CD4-positive, alpha-beta T cell treated with Interleukin-2 at 100 ng/mL for 4 hours (primary cell): Measurements from ENCODE around the gene SIRT1.
A peak's percentile ranks its signal among the peaks of the same experiment; 100 is the strongest.
"Not testable (repeated sequence)": the region's sequence is repeated elsewhere in the genome, so short reads cannot be mapped to it uniquely, and the experiment has no call there.

Source experiments
- DNase-seq: peaks from one replicate; pipeline ENCODE4 v3.0.0-alpha.2; 2020; ENCODE audit warnings: low spot score

The SIRT1 gene

DNA sequence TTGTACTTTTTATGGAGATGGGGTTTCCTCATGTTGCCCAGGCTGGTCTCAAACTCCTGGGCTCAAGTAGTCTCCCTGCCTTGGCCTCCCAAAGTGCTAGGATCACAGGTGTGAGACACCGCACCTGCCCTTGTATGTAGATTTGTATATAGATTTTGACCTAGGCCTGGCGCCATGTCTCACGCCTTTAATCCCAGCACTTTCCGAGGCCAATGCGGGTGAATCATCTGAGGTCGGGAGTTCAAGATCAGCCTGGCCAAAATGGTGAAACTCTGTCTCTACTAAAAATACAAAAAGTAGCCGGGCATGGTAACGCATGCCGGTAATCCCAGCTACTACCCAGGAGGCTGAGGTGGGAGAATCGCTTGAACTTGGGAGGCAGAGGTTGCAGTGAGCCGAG is 7.0 kb upstream of the SIRT1 start:
- not testable (repeated sequence) for DNase-seq

DNA sequence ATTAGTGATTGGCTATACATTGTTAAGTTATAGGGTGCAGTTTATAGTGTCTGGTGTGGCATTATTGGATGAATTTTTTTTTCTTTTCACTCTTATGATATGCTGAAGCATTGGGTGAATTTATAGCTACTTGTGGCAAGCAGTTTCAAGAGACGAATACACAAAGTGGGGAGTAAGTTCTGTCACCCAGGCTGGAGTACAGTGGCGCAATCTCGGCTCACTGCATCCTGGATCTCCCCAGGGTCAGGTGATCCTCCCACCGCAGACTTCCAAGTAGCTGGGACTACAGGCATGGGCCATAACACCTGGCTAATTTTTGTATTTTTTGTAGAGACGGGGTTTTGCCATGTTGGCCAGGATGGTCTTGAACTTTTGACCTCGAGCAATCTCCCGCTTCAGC is 6.3 kb upstream of the SIRT1 start:
- no peak for DNase-seq

DNA sequence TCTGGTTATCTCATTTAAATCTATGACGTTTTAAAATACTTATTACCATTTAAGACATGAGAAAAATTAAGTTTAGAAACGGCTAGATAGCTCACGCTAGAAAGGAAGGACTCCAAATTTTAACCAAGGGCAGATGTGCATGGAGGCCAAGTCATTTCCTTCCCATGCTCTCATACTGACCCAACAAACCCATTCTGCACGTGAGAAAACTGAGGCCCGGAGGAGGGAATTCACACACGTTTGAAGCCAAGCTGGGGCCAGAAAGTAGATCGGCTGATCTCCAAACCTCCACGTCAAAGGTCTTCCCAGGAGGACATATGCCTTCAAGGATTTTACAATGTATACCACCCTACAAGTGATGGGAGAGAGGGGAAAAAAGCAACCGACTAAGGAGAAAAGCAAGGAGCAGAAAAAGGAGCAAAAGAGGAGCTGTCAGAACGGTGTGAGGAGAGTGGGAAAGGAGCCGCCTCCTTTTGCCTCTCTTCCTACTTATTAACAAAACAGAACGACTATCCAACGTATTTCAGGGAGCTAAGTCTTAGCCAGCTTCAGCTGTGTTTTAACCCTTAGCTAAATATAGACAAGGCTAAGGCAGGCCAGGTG is 645 bp upstream of the SIRT1 start:
- no peak for DNase-seq

DNA sequence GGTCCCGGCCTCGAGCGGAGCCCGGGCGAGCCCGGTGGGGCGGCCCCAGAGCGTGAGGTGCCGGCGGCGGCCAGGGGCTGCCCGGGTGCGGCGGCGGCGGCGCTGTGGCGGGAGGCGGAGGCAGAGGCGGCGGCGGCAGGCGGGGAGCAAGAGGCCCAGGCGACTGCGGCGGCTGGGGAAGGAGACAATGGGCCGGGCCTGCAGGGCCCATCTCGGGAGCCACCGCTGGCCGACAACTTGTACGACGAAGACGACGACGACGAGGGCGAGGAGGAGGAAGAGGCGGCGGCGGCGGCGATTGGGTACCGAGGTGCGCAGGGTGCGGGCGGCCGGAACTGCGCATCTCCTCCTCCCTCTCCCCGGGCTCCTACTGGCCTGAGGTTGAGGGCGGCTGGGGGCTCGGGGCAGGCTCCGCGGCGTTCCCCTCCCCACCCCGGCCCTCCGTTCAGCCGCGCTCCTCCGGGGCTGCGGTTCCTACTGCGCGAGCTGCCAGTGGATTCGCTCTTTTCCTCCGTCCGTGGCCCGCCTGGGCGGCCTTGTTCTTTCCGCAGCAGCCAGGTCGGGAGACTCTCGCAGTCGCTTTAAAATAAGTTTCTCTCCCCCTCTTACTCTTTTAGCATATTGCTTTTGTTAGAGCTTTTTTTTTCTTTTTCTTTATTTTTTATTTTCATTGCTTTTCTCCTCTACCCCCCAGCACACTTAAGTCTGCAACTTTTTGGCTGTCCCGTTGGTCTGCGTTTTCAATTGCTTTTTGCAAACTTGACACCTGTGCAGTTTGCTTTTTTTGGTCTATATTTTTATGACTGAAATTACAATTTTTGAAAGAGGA is 600 bp downstream of the SIRT1 start:
- peak; percentile 79 for DNase-seq

DNA sequence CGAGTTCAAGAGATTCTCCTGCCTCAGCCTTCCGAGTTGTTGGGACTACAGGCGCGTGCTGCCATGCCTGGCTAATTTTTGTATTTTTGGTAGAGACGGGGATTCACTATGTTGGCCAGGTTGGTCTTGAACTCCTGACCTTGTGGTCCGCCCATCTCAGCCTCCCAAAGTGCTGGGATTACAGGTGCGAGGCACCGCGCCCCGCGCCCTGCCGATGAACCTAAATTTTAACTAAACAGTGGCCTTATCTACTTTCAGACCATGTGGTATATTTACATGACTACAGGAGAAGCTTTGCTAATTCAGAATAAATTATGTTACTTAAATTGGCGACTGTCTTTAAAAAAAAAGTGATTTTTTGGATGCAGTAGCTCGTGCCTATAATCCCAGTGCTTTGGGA is 9.2 kb downstream of the SIRT1 start:
- DNase-seq, result no peak

DNA sequence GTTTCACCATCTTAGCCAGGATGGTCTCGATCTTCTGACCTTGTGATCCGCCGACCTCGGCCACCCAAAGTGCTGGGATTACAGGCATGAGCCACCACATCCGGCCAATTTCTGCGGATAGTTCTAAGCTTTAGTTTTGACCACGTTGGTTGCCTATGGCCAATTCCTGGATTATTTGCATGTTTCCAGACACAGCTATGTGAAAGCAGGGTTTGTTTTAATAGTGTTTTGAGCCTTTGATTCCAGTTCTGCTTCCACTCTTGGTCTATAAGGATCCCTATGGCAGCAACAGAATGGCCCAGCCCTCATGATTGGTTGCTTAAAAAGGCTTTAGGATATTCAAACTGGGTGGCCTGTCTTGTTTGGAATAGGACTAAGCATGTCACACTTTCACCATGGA is 19.1 kb downstream of the SIRT1 start:
- DNase-seq, result no peak

DNA sequence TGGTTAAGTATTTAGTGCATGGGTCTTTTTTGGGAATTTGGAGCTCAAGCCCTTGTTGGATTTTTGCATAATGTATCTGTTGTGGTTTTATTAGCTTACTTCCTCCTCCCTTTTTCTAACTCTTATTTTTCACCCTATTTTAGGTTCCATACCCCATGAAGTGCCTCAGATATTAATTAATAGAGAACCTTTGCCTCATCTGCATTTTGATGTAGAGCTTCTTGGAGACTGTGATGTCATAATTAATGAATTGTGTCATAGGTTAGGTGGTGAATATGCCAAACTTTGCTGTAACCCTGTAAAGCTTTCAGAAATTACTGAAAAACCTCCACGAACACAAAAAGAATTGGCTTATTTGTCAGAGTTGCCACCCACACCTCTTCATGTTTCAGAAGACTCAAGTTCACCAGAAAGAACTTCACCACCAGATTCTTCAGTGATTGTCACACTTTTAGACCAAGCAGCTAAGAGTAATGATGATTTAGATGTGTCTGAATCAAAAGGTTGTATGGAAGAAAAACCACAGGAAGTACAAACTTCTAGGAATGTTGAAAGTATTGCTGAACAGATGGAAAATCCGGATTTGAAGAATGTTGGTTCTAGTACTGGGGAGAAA is 28.0 kb downstream of the SIRT1 start:
- no peak for DNase-seq

DNA sequence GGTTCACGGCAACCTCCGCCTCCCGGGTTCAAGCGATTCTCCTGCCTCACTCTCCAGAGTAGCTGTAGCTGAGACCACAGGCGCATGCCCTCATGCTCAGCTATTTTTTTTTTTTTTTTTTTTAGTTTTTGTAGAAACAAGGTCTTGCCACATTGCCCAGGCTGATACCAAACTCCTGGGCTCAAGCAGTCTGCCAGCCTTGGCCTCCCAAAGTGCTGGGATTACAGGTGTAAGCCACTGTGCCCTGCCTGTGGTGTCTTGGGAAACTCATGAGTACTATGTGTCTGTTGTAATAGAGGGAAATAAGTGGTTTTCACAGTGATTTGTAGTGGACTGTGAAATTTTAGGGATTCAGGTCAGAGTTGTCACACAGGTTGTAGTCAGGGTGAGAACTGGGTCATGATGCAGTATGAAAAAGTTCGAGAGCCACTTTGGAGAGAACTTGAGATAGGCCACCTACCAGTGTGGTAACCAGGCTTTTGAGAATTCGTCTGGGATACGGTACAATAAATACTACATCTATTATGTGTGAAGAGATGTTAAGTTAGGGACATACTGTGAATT is 30.4 kb downstream of the SIRT1 start:
- DNase-seq, result no peak

DNA sequence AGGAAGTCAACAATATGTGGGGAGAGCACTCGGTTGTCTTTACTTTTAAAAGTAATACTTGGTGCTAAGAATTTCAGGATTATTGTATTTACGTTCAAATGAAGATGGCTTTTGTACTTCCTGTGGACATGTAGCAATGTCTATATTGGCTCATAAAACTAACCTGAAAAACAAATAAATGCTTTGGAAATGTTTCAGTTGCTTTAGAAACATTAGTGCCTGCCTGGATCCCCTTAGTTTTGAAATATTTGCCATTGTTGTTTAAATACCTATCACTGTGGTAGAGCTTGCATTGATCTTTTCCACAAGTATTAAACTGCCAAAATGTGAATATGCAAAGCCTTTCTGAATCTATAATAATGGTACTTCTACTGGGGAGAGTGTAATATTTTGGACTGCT is 32.7 kb downstream of the SIRT1 start:
- no peak for DNase-seq

DNA sequence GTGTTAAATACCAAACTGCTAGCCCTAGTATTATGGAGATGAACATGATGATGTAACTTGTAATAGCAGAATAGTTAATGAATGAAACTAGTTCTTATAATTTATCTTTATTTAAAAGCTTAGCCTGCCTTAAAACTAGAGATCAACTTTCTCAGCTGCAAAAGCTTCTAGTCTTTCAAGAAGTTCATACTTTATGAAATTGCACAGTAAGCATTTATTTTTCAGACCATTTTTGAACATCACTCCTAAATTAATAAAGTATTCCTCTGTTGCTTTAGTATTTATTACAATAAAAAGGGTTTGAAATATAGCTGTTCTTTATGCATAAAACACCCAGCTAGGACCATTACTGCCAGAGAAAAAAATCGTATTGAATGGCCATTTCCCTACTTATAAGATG is 33.2 kb downstream of the SIRT1 start:
- no peak for DNase-seq

DNA sequence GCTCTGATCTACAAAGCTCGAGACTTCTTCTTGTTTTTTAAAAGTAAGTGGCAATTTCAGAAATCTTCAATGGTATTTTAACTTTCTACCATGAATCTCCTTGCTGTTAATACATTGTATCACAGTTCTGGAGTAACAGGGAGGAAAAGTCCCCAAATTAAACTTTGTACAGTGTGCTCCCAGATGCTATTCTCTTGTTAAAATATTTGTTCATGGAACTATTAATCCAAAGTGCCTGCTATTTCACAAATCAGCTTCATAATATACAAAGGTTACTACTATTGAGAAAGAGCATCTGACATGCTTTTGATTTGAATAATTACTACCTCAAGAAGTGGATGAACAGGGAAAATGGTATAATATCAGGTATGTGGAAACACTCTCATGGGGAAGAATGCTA is 36.6 kb downstream of the SIRT1 start:
- DNase-seq, result no peak

DNA sequence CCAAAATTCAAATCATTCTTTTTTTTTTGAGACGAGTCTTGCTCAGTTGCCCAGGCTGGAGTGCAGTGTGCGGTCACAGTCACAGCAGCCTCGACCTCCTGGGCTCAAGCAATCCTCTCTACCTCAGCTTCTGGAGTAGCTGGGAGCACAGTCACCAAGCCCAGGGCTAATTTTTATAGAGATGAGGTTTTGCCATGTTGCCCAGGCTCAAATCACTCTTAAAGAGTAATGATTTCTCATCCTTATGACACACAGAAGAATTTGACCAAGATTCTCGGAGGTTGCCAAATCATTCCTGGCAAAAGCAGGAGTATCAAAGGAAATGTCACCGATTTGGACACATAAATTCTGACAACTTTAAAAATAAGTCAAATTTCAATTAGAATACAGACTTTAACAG is 39.1 kb downstream of the SIRT1 start:
- DNase-seq, result no peak

DNA sequence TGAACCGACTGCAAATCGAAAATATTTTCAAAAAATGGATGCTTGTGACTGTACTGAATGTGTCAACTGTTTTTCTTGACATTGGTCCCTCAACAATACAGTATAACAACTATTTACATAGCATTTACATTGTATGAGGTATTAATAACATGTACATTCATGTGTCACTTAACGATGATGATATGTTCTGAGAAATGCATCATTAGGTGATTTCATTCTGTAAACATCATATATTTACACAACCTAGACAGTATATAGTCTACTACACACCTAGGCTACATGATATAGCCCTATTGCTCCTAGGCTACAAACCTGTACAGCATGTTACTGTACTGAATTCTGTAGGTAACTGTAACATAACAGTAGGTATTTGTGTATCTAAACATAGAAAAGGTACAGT is 39.7 kb downstream of the SIRT1 start:
- DNase-seq, result no peak

DNA sequence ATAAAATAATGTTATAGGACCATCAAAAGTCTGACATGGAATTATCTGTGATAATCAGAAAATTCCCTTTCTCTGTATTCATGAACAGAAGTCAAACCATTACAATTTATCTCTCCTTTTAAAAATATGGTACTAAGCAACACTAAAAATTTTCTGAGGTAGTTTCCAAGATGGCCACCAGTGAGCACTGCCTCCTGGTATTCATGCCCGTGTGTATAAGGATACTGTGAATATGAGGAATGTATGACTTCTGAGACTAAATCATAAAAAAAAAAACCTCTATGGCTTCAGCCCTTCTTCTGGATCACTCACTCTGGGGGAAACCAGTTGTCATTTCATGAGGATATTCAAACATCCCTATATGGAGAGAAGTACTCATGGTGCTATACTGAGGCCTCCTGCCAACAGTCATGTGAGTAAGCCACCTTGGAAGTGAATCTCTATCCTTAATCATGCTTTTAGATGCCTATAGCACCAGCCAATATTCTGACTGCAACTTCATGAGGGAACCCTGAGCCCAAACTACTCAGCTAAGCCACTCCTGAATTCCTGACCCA is 41.1 kb downstream of the SIRT1 start:
- DNase-seq, result no peak

DNA sequence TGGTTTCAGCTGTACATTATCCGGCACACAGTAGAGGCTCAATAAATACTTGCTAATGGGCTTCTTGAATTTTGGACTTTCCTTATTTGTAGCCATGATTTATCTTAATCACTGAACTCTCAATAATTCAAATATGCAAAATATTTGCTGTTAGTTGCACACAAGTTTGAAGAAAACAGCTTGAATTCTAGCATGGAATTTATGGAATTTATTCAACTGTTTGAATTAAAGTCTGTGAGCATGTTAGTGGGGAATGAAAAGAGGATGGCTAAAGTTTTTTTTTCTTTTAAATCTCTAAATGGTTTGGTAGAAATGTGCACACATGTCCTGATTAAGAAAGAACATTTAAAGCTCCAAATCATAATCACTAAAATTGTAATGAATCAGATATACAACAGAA is 42.5 kb downstream of the SIRT1 start:
- DNase-seq, result no peak

DNA sequence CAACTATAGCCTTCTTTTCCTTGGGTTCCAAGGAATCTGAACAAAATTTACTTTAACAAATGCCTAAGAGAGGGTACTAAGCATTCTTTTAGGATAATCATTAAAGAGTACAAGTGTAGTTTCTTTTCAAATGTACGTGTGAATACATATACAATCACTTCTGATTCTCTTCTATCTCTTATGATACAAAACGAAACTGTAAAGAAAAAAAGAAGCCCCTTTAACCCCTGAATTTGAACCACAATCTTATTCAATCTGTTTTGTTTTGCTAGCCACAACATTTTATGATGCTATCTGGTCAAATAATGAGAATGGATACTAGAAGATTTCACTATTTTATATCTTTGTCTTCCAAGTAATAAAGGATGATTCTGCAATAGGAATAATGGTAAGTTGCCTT is 48.7 kb downstream of the SIRT1 start:
- DNase-seq, result no peak

DNA sequence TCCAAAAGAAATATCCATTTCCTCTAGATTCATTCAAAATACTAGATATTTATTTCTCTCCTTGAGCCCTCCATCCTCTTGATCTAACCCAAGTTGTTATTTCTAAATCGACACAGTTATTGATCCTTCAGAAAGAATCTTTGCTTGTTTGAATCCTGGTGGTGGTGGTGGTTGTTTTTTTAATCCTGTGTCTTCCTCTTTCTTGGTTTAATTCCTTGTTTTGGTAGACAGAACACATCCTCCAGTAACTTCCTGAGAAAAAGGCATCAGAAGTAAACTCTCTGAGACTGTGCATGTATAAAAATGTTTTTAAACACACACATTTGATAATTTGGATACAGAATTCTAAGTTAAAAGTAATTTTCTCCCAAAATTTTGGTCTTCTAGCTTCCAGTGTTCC is 49.9 kb downstream of the SIRT1 start:
- DNase-seq, result no peak

DNA sequence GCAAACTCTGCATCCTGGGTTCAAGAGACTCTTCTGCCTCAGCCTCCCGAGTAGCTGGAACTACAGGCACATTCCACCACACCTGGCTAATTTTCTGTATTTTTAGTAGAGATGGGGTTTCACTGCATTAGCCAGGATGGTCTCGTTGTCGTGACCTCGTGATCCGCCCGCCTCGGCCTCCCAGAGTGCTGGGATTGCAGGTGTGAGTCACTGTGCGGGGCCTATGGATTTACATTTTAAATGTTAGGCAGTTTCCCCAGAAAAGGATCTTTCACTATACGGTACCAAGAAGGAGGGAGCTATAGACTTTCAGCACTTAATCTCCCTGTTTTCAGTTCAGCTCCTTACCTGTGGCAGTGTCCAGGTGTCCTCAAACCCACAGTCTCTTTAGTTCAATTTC is 50.8 kb downstream of the SIRT1 start:
- DNase-seq, result no peak

DNA sequence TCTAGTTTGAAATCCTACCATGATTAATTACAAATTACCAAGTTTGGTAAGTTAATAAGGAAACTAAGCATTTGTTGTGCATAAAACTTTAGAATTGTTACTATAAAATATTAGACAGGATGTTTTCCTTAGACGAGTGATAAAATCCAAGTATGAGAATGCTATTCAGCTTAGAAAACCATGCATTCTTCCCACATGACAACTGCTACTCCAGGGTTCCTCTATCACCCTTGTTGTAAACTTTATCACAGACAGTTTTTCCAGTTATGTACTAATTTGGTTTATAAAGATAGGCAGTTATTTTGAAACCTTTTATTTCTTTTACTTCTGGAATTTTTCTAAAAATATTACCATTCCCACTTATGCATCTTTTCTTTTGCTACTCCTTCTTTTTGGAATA is 52.0 kb downstream of the SIRT1 start:
- DNase-seq, result no peak

DNA sequence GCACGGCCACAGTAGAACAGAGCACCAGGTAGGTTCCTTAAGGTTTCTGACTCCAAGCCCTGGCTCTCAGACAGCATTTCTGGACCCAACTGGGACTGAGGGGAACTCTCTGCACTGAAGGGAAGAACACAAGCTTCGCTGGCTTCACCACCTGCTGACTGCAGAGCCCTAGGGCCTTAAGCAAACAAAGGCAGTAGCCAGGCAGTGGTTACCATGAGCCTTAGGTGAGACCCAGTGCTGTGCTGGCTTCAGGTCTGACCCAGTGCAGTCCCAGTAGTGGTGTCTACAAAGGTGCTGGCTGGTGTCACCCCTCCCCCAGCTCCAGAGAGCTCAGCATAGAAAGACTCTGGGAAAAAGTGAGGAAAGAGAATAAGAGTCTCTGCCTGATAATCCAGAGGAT is 59.5 kb downstream of the SIRT1 start:
- DNase-seq, result no peak

DNA sequence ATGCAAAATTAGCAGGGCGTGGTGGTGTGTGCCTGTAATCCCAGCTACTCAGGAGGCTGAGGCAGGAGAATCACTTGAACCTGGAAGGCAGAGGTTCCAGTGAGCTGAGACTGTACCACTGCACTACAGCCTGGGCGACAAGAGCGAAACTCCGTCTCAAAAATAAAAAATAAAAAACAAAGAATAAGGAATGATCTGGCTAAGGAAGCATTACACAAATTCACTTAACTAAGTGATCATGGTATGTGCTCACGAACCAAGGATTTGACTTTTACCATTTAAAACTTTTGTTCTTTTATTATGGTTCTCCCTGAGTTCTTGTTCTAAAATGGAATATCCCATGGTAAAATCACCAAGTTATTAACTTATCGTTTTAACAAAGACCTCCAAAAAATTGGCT is 71.2 kb downstream of the SIRT1 start:
- DNase-seq, result no peak

DNA sequence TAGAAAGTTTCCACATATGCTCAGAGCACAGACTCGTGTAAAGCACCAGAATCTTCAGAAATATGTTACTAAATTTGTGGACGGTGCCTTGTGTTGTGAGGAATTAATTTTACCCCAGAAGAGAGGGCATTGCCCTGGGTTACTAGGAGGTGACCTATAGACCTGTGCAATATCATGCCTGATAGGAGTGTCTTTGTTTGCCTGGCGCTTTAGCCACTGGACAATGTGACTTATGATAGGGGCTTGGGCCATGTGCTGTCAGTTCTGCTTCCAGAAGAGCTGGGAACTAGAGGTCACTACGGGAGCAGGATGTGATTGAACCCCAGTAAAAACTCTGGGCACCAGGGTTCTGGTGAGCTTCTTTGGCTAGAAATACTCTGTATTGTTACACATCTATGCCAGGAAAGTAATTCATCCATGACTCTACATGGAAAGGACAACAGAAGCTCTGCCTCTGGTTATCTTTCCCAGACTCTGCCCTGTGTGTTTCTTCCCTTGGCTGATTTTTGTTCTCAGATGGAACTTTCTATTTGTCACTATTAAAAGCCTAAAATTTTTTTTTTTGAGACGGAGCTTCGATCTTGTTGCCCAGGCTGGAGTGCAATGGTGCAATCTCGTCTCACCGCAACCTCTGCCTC is 75.5 kb downstream of the SIRT1 start:
- DNase-seq, result no peak
